Measurements from ENCODE around the gene RIBC2.

The RIBC2 gene

GRCh38 chr22:45418056-45418769, 4.7 kb downstream of the RIBC2 start:
- no peak for DNase-seq (ENCODE audit: low read depth)
- TF ChIP-seq, protein P1, sequence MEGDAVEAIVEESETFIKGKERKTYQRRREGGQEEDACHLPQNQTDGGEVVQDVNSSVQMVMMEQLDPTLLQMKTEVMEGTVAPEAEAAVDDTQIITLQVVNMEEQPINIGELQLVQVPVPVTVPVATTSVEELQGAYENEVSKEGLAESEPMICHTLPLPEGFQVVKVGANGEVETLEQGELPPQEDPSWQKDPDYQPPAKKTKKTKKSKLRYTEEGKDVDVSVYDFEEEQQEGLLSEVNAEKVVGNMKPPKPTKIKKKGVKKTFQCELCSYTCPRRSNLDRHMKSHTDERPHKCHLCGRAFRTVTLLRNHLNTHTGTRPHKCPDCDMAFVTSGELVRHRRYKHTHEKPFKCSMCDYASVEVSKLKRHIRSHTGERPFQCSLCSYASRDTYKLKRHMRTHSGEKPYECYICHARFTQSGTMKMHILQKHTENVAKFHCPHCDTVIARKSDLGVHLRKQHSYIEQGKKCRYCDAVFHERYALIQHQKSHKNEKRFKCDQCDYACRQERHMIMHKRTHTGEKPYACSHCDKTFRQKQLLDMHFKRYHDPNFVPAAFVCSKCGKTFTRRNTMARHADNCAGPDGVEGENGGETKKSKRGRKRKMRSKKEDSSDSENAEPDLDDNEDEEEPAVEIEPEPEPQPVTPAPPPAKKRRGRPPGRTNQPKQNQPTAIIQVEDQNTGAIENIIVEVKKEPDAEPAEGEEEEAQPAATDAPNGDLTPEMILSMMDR (IDR thresholded peaks at IDR 0.05; ENCODE audit: control insufficient read depth, insufficient read depth, low read depth, low read length, missing control alignments) = no peak

GRCh38 chr22:45418770-45419138, 5.3 kb downstream of the RIBC2 start:
- no peak overlapping the region for H3K4me3 ChIP-seq (ENCODE audit: control insufficient read depth, low read depth, low read length)
- no peak for DNase-seq (ENCODE audit: low read depth)
- TF ChIP-seq, protein P1 (IDR thresholded peaks at IDR 0.05; ENCODE audit: control insufficient read depth, insufficient read depth, low read depth, low read length, missing control alignments) = no peak

More at GRCh38 chr22:45418056-45418769, 4.7 kb downstream of the RIBC2 start:
- H3K4me3 ChIP-seq (ENCODE audit: control insufficient read depth, low read depth, low read length) = no peak overlapping the region

DNA sequence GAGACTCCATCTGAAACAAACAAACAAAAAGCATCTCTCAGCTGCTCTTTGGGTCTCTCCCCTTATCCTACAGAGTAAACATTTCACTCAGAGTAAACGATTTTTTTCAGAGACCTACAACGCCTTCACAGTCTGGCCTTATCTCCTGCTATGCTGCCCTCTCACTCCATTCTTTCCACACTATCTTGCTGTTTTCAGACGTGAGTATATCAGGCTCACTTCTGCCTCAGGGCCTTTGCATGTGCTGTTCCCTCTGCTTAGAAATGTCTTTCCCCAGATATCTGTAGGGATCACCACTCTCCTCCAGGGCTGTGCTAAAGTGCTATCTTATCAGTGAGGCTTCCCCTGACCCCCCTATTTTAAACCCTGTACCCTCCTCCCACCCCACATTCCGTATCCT, 6.5 kb downstream of the RIBC2 start:
- TF ChIP-seq, protein P1 (IDR thresholded peaks at IDR 0.05; ENCODE audit: control insufficient read depth, insufficient read depth, low read depth, low read length, missing control alignments) = no peak
- no peak for DNase-seq (ENCODE audit: low read depth)
- H3K4me3 ChIP-seq (ENCODE audit: control insufficient read depth, low read depth, low read length) = no peak overlapping the region

- TF ChIP-seq, protein P1 (IDR thresholded peaks at IDR 0.05; ENCODE audit: control insufficient read depth, insufficient read depth, low read depth, low read length, missing control alignments) = no peak
- H3K4me3 ChIP-seq (ENCODE audit: control insufficient read depth, low read depth, low read length) = no peak overlapping the region
Observed at GRCh38 chr22:45420539-45420938, 7.0 kb downstream of the RIBC2 start.

DNA sequence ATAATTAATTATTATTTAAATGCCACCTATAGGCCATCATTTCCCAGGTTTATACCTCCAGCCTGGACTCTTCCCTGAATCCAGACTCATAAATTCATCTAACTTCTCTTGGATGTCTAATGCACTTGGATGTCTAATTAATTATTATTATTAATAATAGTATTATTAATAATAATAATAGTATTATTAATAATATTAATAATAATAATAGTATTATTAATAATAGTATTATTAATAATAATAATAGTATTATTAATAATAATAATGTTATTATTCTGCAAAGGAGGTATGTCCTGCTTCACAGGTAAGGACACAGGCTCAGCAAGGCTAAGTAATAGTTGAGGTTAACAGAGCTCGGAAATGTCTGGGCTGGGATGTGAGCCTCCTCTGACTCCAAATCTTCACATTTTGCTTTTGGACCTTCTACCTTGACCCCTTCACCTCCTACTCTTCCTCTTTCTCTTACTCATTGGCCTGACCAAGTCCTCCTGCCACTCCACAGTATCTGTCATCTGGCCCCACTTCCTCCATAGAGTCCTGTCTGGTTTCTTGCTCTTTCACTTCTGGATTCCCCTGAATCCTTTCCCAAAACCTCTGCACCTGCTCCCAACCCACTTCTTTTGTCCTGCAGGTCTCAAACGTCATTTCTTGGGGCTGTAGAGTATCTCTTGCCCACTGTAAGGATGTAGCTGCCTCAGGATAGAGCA, 8.0 kb downstream of the RIBC2 start:
- DNase-seq (ENCODE audit: low read depth) = no peak
- H3K4me3 ChIP-seq (ENCODE audit: control insufficient read depth, low read depth, low read length) = no peak overlapping the region
- TF ChIP-seq, protein P1 (IDR thresholded peaks at IDR 0.05; ENCODE audit: control insufficient read depth, insufficient read depth, low read depth, low read length, missing control alignments) = no peak

More at GRCh38 chr22:45420539-45420938, 7.0 kb downstream of the RIBC2 start:
- DNase-seq (ENCODE audit: low read depth) = no peak

- TF ChIP-seq, protein P1 (IDR thresholded peaks at IDR 0.05; ENCODE audit: control insufficient read depth, insufficient read depth, low read depth, low read length, missing control alignments) = no peak
- DNase-seq (ENCODE audit: low read depth) = no peak
- H3K4me3 ChIP-seq (ENCODE audit: control insufficient read depth, low read depth, low read length) = no peak overlapping the region
Observed at GRCh38 chr22:45422237-45422983, 8.9 kb downstream of the RIBC2 start.

Measured in AG09309 (cell line).